ENCODE measurements around the gene SVOP.

Gene SVOP

GRCh38 chr12:108972358-108972757 lies 48.5 kb downstream of the SVOP start:
- FAIRE-seq = no peak

- no peak for FAIRE-seq
These were observed 51.2 kb downstream of the SVOP start for GRCh38 chr12:108969622-108970021.

DNA sequence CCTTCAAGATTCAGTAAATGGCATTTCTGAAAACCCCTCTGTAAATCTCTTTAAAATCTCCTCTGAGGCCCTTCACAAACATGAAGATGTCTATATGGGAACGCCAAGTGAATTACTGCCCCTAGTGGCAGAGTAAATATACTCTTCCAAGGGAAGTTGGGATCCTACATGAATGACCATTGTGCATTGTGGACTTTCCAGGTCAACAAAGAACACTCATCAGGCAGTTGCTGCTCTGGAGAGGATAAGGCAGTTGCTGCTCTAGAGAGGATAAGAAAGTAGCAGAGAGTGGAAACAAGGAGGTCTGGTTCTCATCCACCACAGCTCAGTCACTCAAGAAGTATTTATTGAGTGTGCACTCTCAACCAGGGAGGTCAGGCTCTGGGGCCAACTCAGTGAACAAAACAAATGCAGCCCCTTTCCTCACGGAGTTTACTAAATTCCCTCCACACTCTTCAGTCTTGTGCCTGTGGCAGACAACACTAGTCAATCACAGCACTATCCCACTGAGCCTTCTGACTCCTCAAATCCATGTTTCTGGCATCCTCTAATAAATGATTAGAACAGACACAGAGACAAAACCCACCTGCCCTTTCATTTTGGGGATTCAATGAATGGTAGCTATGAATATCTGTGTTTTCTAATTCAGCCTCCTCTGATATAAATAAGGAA lies 52.9 kb downstream of the SVOP start:
- no peak for FAIRE-seq

DNA sequence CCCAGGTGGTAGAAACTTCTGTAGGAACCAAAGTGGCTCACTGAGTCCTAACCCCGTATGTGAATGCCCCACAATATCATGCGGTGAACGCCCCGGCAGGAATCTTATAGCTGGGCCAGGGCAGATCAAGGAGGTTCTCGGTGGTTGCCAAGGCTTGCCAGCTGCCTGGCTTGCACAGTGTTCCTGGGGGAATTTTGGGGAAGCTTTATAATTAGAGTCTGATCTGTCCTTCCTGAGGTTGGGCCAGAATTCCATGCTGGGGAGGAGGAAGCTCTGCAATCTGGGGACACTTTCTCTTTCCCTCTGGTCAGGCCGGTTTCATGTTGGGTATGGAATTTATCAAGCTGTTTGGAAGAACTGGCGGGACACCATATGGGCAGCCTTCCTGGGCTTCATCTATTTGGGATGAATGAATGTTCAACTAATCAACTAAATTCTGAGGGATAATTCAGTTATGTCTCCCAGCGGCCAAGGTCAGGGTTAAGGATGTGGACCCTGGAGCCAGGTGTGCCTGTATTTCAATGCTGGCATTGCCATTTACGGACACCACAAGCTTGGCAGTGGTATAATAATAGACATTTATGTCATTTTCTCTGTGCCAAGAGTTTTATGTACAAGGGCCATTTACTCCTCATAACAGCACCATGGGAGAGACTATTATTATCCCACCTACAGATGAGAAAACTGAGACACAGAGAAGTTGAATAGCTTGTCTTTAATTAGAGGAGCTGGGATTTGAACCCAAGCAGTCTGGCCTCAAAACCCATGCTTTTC lies 54.3 kb downstream of the SVOP start:
- FAIRE-seq = no peak

DNA sequence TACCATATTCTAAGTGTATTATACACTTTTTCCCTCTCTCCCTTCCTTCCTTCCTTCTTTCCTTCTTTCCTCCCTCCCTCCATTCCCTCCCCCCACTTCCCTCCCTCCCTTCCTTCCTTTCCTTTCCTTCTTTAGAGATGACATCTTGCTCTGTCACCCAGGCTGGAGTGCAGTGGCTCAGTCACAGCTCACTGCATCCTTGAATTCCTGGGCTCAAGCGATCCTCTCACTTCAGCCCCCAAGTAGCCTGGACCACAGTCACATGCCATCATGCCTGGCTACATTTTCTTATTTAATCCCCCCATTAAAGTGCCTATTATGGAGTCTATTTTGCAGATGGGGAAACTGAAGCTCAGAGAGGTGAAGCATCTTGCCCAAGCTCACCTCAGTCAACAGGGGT lies 55.0 kb downstream of the SVOP start:
- FAIRE-seq = no peak

GRCh38 chr12:108964371-108965352 lies 56.2 kb downstream of the SVOP start:
- no peak for FAIRE-seq

- no peak for FAIRE-seq
These were observed 58.6 kb downstream of the SVOP start for GRCh38 chr12:108962256-108962655.

GRCh38 chr12:108959748-108960655 lies 60.9 kb downstream of the SVOP start:
- FAIRE-seq = no peak

DNA sequence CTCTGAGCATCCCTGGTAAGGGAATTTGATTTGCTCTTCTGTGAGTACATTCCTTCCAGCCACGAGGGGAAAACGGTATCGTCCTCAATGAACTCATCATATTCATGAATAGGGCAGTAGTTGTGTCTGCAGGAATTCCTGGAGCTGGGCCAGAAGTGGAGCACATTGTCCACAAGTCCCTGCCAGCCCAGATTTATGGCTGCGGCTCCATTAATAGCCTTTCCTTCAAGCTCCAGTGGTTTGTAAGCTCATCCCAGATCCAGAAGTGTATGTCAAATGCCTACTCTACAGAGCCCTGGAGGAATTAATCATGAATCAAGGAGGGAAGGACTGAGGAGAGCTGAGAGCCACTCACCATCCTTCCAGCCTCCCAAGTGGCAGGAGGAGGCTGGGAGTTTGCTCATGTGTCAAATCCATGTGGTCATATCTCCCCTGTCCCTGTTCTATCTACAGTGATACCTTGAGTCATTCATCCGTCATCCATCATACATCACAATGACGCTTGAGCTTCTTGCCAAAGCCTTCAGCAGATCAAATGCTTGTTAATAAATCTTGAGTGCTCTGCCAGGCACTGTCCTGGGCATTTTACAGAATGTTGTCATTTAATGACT lies 65.5 kb downstream of the SVOP start:
- no peak for FAIRE-seq

DNA sequence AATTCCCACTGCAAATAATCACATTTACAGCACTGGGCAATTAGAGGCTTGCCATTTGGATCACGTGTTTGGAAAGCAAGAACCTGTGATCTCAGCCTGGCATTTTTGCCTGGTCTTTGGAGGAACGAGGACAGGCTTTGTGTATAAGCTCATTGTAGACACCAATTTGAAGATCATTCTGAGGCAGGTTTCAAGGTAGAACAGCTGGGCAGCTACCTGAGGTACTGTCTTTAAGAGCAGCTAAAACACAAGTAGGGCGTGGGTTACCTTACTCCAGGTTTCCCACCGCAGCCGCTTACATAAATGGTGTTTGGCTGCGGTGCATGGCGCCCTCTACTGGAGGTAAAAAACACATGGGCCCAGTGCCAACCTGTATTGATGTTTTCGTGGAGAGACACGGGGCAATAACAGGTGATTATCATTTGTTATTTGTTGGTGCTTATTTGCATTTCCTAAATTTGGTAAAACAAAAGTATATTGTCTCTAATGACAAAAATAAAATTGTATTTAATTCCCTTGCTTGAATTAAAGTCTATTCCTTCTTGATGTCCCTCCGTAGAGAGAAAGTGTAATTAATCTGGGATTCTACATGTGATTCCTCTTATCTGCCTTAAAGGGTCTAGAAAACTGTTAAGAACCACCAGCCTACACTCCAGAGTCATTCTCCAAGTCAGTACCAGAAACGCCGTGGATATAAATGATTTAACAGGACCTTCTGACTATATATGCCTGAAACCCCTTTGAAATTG lies 69.7 kb downstream of the SVOP start:
- no peak for FAIRE-seq

- FAIRE-seq = no peak
These were observed 70.9 kb downstream of the SVOP start for GRCh38 chr12:108949976-108950375.

GRCh38 chr12:108948367-108948766 lies 72.5 kb downstream of the SVOP start:
- FAIRE-seq = no peak

GRCh38 chr12:108947097-108947496 lies 73.8 kb downstream of the SVOP start:
- FAIRE-seq = no peak

DNA sequence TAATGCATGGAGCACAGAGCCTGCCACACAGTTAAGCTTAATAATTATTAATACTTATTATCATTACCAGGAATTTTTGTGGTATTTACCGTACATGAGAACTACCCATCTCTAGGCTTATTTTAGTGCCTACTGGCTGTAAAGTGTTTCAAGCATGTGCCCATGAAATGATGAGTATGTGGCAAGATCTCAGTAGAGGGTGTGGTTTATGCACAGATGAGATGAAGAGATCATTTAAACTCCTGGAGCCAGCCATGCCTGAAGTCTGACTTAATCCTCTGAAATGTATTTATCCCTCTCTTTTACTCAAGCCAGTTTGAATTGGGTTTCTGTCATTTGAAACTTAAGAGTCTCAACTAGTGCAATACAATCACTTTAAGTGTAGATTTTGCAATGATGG lies 80.7 kb downstream of the SVOP start:
- no peak for FAIRE-seq

- no peak for FAIRE-seq
These were observed 81.3 kb downstream of the SVOP start for GRCh38 chr12:108939594-108939993.

DNA sequence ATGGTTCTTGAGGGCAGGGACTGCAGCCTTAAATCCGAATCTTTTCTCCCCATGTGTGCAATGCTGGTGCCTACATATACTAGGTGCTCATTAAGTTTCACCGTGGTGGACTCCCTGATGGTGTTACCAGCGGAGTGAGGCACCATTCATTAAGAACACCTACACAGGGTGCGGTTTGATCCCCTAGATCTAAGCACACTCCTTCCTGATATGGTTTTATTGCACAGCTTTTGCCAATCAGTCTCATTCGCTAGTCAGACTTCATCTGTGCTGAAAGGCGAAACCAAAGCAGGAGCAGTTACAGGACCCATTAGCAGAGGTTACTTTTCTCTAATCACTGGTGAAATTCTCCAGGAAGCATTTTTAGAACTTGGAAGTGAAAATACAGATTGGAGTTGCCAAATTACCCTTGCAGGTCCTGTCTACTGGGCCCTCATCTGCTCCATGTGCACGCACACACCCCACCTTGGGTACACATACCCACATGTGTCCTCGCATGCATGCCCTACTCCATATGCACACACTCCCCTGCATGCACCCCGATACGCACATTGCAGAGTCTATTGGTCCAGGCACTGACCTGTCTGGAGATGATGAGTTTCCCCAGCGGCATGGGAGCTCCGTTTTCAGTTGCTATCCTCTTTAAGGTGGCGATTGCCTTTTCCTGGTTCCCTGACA lies 82.5 kb downstream of the SVOP start:
- FAIRE-seq = no peak

DNA sequence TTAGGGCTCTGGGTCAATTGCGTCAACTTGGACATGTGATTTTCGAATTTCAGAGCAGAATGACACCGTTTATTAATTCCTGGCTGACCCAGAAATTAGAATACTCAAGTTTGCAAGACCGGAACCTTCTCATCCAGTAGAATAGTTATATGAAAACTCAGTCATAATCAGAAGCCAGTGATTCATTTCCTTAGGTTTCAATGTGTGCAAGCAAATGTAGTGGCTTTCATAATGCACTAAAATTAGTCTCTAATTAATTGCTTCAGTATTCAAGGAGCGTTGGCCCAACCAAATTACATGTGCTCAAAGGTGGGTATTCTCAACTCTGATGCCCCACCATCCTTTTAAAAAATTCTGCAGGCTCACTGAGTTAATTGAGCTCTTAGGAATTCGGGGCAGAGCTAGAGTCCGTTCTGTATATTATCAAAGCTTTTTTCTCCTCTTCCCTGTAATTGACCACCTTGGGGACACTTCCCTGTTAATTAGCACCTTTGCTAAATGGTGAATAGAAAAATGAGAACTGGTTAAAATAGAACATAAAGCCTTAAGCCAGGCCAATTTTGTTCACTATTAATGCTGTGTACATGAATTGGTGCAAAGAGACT lies 85.6 kb downstream of the SVOP start:
- FAIRE-seq = no peak

DNA sequence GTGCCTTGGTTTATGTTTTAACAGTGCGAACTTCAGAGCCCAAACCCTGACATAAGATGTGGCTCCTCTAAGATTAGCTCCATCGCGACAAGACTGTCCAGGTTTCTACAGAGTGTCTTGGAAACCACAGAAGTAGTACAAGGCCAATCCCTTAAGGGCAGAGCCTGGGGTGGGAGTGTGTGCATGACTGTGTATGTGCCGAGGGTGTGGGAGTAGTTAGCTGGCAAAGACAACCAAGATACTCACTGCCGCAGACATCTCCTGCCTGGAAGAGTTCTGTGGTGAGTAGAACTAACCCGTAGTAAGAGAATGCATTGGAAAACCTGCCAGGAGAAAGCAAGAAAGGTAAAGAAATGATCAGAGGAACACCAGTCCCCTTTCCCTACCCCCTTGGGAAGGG lies 86.9 kb downstream of the SVOP start:
- FAIRE-seq = no peak

GRCh38 chr12:108930756-108931155 lies 90.1 kb downstream of the SVOP start:
- FAIRE-seq = no peak

DNA sequence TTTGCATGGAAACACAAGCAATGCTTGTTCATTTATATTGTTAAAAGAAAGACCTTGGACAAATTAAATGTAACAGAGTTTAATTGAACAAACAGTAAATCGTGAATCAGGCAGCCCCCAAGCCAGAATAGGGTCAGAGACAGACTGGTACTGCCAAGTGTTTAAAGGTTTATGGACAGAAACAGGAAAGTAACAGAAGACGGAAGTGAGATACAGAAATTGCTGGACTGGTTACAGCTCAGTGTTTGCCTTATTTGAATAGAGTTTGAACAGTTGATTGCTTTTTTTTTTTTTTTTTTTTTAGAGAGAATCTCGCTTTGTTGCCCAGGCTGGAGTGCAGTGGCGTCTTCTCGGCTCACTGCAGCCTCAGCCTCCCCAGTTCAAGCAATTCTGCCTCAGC lies 90.7 kb downstream of the SVOP start:
- no peak for FAIRE-seq
